Measurements from ENCODE around the gene LEPROT. TPM values are rescaled to one million over a fixed set of nuclear protein-coding genes. Genes with fewer than 3 reads are reported as not detected.

LEPROT gene
- polyA plus RNA-seq, 12 donors = 54.0 to 105 (median 68.0) TPM; not detected in 1

DNA sequence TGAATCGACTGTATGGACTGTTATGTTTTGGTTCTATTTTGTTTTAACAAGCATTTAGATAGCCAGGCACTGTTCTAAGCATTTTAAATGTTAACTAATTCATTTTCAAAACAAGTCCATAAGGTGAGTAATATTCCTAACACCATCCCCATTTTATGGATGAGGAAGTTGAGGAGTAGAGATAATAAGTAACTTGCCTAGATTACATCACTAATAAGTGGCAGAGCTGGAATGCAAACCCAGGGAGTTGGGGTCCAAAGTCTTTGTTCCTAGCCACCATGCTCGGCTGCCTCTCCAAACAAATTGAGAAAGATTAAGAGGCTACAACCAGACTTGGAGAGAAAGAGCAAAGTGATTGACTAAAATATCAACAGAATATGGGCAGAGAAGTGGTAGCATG lies 12.6 kb upstream of the LEPROT start:
- DNase-seq = no peak

DNA sequence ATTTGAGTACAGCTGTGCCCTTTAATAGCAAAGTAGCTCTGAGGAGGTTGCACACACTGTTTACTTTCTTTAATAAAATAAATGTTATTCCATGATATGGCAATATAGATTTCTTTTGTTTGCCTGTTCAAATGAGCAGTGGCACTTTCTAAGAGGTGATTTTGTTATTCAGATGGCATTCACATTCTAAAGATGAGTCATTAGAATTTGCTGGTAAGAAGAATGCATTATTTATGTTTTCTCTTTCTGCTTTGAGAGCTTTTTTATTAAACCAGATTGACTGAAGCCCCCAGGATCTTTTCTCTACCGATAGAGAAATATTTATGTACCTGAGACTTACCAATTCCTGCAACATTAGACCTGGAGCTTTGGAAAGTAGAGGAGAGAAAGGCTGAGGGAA lies 11.2 kb upstream of the LEPROT start:
- no peak for DNase-seq

DNA sequence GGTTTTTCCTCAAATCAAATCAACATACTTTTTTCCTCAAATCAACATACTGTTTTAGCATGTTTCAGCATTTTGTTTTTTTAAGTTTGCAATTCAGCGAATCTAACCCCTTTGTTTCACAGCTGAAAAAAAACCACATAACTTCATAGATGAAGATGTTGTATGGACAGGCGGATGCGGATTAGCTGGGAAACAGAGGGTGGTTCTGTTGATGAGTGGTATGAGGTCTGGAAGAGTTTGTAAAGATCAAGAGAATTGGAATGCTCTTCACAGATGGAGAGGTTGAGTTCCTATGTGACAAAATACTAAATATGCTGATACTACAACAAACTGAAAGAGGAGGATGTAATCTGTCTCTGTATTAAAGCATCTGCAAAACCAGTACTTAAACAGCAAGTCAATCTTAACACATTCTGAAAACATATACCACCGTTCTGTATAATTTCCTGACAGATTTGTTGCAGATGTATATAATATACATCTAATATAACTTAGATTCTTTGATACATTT lies 10.6 kb upstream of the LEPROT start:
- DNase-seq = no peak

DNA sequence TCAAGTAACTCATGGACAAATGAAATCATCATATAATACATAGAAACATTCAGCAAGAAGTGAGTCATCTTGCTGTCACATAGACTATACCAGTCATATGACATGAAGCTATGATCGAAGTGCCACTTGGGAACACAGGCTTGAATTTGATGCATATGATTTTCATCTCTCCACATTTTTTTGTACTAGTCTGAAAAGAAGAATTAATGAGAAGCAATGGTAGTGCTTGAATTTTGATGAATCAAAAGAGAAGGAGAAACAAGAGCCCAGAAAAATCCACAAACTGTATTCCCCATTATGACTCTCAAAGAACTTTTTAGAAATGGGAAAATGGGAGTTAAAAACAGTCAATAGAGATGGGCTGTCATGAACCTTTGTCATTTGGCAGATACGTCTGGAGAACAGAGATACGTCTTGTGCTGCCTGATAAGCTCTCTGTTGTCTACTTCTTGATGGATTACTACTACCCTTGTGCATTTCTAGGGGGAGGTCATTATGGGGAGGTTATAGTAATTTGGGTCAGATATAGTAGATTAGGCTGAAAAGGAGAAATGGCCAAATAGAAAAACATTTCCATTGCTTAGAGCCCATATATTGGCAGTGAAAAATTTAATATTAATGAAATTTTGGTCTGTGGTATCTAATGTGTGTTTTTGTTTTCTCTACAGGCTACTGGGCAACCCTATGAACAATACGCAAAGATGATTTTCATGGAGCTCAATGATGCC lies 8.0 kb upstream of the LEPROT start:
- no peak for DNase-seq

DNA sequence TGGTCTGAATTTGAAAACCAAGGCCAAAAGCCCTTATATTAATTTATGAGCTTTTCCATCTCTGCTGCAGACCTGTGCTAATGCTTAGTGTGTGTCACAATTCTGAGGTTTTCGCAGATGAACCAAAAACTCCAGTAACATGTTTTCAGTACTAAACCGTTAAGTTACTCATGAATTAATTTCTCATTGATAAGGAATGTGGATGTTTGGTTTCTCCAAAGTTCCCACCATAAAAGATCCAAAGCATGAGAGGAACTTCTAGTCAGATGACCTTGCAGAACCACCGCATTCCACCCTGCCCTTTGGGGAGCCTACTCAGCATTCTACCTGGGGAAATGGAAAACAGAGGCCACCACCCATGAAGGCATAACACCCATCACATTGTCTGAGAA lies 7.5 kb upstream of the LEPROT start:
- no peak for DNase-seq

DNA sequence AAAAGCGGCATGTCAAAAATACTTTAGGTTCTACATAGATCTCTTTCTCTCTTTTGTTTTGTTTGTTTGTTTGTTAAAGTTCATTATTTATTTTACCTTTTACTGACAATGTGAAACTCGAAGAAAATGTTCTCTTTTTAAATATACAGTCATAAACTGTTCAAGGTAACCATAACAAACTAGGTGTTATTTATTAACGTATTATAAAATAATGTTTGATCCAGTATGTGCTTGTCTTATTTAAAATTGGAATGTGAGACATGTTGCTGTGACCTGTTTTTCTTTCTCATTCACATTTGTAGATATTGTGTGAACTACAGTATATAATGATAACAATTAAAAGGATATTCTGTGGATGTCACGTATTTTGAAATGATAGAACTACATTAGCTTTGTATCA lies 5.9 kb upstream of the LEPROT start:
- DNase-seq = no peak

DNA sequence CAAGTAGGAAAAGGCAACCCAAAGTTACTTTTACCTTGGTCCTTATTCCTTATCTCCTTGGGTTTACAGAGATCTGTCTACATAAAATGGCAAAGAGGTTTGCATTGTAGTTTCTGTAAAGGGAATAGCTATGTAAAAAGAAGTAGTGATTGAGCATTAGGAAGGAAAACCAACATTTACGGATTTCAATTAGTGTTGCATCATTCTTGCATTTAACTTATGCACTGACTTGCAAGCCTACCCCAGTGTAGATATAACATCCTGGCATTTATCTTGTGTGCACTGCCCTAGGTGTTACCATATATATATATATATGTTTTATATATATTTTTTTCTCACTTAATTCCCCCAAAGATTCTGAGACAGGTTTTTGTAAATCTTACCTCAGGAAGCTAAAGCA lies 3.7 kb upstream of the LEPROT start:
- no peak for DNase-seq

DNA sequence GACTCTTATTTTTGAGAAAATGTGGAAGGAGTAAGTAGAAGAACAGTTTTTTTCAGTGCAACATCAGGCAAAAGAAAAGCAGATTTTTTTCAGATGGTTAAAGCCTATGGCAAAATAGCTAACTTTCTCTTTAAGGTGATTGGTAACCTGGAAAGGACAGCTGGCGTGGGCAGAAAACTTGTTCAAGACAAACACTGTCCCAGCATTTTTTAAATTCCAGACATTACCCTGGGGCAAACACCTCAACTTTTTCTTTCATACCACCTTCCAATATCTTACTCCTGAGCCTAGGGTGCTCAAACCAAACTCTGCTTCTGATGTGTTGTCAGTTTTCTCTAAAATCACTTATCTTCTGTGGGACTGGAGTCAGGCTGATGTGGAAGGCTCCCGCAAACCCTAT lies 2.7 kb upstream of the LEPROT start:
- DNase-seq = no peak

DNA sequence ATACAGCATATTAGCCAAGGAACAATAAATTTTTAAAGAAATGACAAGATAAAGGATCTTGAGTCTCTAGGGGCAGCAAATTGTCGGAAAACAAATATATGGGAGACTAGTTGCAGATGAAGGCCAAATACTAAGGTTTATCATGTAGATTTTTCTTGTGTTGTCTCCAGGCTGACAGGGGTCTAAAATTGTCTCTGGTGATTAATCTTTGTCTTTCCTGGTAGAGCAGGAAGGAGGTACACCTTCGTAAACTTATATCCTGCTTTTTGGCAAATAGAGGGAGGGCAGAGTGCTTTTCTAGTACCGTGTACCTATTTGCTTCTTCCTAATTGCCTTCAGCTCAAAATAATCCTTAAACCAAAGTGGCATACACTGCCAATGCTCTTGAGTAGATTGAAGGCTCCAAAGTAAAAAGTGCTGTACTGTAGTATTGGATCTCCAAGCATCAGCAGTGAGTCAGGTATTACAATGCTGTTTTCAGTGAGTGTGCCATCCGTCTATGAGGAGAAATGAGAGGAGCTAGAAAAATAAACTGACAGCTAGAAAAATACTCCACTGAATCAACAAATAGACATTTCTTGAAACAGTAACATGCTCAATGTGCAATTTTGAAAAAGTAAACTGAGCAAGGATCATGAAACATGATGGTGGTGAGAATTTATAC lies 1.8 kb upstream of the LEPROT start:
- no peak for DNase-seq

DNA sequence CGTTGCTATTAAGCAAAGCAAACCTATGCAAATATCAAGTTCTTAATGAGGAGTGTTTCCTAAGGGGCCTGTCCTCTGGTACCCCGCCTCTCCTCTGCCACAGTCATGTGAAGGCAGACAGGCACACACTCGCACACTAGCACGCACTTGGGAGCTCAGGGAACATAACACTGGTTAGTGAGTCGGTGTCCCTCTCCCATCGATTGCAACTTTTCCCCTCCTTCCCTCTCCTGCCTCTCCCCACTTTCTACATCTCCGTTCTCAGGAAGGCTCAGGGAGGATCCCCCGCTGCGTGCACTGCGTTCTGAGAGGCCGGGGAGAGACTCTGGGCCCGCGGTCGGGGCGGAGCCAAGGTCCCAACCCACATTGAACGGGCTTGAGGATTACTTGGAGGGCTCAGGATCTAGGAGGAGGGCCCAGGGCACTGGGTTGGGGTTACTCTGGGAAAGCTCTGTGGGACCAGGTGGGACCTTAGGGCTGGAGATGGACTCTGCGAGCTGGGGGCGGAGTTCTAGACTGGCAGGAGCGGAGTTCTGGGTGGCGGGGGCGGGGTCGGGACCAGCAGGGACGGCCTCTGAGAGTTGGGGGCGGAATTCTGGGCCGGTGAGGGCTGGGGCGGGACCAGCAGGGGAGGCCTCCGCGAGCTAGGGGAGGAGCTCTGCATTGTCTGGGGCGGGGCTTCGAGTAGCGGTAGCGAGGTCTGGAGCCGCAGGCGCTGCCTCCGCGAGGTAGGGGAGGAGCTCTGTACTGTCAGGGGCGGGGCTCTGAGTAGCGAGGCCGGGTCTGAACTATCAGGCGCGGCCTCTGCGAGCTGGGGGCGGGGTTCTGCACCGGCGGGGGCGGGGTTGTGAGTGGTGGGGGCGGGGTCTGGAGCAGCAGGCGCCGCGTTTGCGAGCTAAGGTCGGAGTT lies 533 bp upstream of the LEPROT start:
- DNase-seq = peak; percentile 98

DNA sequence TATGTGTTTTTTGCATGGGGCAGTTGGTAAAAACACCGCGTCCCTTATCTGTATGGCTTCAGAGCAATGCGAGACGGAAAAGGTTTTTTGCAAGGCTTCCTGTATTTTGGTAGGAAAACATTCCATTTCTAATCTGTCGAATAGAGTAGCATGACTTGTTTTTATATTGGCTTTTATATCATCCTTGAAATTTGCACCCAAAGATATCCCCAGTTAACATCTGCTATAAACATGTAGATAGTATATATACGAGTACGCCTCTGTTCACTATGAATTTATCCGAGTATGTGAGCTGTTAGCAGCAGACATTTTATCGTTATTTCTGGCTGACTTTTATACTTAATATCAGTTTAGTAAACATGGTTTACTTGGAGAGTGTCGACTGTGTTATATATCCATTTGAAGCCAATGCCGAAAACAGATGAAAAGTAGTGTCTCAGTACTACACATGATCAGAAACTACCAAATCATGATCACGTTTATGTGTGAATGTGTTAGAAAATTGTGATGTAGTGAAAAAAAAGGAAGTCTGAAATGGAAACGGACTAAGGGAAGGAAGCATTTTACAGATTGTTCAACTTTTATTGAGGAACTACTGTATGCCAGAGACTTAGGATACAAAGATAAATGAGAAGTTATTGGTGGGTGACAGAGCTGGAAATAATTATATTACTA lies 1.0 kb downstream of the LEPROT start:
- no peak for DNase-seq

DNA sequence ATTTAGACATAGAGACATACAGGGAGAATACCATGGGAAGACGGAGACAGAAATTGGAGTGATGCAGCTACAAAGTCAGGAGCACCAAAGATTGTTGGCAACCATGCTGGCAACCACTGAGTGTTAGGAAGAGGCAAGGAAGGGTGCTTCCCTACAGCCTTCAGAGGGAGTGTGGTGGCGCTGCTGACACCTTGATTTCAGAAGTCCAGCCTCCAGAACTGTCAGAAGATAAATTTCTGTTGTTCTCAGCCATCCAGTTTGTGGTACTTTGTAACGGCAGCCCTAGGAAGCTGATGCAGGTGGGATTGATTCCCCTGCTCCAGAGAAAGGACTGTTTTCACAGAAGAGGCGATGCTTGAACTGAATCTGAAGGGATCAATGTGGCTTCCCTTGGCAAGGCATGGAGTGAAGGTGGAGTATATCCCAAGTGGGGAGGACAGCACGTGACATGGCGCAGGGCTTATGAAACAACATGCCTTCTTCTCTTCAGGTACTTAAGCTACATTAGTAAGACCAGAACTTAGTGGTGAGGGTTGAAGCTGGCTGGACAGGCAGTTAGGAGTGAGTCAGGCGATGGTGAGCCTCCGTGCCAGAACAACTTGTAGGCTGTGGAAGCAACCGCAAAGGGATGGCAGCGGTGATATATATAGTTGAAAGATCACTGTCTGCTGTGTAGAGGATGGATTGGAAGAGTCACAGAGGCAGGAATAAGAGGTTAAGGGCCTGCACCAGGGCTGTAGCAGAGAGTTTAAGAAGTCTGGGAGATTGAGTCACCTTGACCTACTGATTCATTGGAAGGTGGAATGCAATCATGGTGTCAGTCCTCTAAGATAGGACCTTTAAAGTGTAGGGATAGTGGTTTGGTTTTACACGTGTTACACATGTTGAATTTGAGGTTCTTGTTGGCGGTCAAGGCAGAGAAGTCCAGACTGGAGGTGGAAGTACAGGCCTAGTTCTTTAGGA lies 2.1 kb downstream of the LEPROT start:
- no peak for DNase-seq

DNA sequence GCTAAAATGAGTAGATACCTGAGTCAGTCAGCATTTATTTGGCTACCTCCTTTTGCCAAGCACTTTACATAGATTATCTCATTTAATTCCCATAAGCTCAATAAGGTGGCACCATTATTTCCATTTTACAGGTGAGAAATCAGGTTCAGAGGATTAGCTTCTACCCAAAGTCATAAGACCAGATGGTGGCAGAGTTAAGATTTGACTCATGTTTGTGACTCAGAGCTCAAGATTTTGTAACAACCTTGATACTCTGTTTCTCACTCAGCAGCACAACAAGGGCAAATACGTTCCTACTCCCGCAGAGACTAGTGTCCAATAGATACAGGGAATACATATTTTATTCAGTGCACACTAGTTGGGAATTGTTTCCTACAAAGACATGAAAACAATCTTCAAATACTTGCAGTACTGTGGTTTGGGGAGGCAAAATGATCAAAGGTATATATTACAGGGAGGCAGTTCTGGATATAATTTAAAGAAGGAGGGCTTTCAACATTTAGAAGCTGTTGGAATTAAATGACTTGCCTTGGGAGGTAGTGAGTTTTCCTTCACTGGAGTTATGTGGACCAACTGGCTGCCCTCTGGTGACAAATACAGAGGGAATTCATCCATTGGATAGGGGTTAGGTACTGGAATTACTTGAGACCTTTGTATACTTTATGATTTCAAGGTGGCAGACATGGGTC lies 3.6 kb downstream of the LEPROT start:
- DNase-seq = no peak

DNA sequence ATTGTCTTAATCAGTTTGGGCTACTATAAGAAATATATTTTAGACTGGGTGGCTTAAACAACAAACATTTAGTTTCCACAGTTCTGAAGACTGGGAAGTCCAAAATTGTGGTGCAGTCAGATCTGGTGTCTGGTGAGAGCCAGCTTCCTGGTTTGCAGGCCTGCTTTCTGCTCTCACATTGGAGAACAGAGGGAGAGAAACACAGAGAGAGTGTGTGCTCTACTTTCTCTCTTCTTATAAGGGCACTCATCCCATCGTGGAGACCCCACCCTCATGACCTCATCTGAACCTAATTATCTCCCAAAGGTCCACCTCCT lies 4.1 kb downstream of the LEPROT start:
- DNase-seq = no peak

DNA sequence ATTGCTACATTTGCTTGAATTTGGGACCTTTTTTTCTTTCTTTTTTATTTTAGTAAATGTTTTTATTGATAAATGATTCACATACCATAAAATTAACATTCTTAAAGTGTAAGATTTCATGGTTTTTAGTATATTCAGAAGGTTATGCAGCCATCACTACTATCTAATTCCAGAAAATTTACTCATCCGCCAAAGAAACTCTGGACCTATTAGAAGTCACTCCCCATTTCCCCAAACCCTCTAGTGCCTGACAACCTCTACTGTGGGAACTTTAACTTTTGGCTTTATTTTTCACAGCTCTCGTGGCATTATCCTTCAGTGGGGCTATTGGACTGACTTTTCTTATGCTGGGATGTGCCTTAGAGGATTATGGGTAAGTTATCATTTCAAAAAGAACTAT lies 4.5 kb downstream of the LEPROT start:
- no peak for DNase-seq

DNA sequence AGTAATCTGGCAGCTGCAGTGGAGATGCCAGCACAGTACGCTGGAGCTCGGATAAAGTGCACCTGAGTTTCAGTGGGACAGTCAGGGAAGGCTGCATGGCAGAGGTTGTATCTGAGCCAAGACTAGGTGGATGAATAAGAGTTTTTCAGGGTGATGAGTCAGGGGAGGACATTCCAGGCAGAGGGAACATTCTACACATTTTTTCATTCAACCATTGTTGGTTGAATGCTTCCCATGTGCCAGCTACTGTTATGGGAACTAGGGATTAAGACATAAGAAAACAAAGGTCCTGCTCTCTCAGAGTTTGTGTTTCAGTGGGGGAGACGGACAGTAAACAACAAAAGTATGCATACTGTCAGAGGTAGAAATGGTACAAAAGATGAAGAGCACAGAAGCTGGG lies 5.2 kb downstream of the LEPROT start:
- no peak for DNase-seq

DNA sequence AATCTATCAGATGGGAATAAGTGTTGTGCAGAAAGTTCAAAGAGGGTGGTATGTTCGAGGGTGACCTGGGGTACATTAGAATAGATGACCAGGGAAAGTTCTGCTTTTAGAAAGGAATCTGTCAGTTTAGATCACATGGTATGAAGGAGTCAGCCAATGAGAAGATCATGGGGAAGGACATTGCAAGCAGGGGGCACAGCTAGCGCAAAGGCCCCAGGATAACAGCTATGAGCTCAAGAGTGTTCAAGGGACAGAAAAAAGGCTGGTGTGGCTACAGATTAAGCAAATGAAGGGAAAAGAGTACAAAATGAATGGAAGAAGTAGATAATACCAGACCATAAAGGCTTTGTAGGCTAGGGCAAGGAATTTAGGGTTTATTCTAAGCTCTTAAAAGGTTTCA lies 8.6 kb downstream of the LEPROT start:
- no peak for DNase-seq

DNA sequence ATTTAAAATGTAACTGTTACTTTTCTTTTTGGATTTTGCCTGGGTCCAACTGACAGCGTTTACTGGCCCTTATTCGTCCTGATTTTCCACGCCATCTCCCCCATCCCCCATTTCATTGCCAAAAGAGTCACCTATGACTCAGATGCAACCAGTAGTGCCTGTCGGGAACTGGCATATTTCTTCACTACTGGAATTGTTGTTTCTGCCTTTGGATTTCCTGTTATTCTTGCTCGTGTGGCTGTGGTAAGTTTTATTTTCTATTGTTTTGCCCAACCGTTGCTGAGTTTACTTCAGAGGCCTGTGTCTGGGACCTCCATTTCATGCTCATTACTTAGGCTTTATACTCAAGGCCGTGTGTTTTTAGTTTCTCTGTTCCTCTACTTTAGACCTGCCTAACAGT lies 9.3 kb downstream of the LEPROT start:
- no peak for DNase-seq

DNA sequence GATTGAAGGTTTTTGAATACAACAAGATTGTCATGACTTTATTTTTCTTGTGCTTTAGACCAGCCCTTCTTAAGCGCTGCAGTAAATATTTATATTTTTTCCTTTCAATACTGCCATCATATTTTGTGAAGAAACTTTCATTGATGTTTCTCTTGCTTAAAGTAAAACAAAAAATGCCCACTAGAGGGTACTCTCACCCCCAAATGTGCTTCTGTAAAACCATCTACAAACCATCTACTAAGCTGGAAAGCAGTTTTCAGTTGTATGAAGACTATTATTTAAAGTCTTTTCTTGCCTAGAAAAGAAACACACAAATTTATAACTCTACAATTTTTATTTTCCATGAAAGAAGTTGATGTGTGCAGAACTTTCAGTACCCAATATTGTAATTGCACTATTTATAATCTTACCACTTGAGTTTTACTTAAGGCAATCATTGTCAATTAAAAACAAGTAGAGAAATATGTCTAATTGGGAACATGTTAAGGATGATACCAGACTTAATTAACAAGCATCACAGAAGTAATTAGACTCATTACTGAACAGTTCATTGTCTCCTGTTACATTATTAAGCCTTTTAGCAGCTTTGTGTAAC lies 10.7 kb downstream of the LEPROT start:
- peak; percentile 41 for DNase-seq

DNA sequence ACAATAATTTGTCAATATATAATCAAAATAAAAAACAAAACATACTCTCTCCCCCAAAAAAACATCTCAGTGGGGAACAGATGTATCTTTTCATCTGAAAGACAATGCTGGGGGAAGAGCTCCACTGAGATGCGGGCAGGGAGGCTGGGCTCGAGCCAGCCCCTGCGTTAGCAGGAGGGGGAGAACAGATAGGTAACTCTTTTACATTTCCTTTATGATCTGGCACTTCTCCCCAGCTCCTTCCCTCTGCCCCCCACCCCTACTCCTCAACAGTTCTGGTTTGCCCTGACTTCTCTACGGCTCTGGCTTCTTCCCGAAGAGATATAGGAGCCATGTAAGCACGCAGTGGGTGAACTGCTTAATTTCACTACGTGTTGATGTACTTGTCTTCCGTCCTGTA lies 12.4 kb downstream of the LEPROT start:
- no peak for DNase-seq

Measured in muscle of arm (tissue), 12 donors.